ENCODE measurements around the gene SH3TC1.

The SH3TC1 gene

GRCh38 chr4:8199594-8200301 lies 658 bp downstream of the SH3TC1 start:
- Histone ChIP-seq H4K20me1 (ENCODE audit: low read depth, low read length) (no peaks in the 10 kb centered on the region), H3K4me3 (ENCODE audit: insufficient read depth, low read length, poor library complexity, severe bottlenecking) (no peak overlapping the region), H3F3A (ENCODE audit: insufficient read depth) (no peaks in the 10 kb centered on the region), H3K4me2 (ENCODE audit: low read depth, low read length, poor library complexity, severe bottlenecking) (peak overlapping the region; percentile 44), H3K9me2 (replicated peaks; ENCODE audit: insufficient read depth, low read length) (no peaks in the 10 kb centered on the region), H3K79me2 (ENCODE audit: insufficient read depth, low read length) (no peaks in the 10 kb centered on the region), H3K27ac (ENCODE audit: low read depth, low read length) (peak overlapping the region; percentile 25; the same call in 1 of the 2 replicates), H3K9ac (ENCODE audit: low read length) (0 out of 2 replicates have a peak overlapping the region, but pooled peaks have one; percentile 7), H2AFZ (ENCODE audit: low read depth, low read length, severe bottlenecking) (no peak overlapping the region), H3K36me3 (ENCODE audit: low read length) (no peaks in the 10 kb centered on the region), H3K27me3 (ENCODE audit: low read length) (no peaks in the 10 kb centered on the region), H3K9me3 (ENCODE audit: insufficient read depth, low read length) (no peaks in the 10 kb centered on the region)
- TF ChIP-seq, protein P1, sequence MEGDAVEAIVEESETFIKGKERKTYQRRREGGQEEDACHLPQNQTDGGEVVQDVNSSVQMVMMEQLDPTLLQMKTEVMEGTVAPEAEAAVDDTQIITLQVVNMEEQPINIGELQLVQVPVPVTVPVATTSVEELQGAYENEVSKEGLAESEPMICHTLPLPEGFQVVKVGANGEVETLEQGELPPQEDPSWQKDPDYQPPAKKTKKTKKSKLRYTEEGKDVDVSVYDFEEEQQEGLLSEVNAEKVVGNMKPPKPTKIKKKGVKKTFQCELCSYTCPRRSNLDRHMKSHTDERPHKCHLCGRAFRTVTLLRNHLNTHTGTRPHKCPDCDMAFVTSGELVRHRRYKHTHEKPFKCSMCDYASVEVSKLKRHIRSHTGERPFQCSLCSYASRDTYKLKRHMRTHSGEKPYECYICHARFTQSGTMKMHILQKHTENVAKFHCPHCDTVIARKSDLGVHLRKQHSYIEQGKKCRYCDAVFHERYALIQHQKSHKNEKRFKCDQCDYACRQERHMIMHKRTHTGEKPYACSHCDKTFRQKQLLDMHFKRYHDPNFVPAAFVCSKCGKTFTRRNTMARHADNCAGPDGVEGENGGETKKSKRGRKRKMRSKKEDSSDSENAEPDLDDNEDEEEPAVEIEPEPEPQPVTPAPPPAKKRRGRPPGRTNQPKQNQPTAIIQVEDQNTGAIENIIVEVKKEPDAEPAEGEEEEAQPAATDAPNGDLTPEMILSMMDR (IDR thresholded peaks at IDR 0.05; ENCODE audit: insufficient read depth, low read length, poor library complexity, severe bottlenecking): no peak
- TF ChIP-seq EZH2phosphoT487 (conservative IDR thresholded peaks at IDR 0.05; ENCODE audit: low read length): no peak

DNA sequence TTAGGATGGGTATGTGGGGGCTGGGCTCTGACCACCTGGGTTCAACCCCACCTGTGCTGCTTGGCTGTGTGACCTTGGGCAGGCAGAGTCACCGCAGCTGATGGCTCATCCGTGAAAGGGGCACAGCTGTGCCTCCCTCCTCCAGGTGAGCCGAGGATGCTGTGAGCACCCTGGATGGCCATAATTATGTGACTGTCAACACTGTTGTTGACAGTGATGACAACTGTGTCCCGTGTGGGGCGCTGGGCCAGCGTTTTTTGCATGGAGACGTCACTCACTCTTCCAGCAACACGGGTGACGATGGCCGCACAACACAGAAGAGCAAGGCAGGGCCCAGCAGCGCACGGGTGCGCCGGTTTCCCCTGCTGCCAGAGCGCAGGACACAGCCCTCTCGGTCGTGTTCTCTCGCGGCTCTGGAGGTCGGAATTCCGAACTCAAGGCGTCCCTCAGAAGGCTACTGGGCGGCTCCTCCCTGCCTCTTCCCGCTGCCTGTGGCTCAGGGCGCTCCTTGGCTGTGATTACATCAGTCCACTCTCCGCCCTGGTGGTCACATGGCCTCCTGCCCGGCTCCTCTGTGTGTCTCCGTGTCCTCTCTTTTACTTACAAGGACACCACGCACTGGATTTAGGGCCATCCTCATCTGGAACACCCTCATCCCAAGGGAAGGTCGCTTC lies 1.3 kb downstream of the SH3TC1 start:
- Histone ChIP-seq H3F3A (ENCODE audit: insufficient read depth) (no peaks in the 10 kb centered on the region), H3K27ac (ENCODE audit: low read depth, low read length) (no peak overlapping the region), H4K20me1 (ENCODE audit: low read depth, low read length) (no peaks in the 10 kb centered on the region), H3K9me2 (replicated peaks; ENCODE audit: insufficient read depth, low read length) (no peaks in the 10 kb centered on the region), H3K4me2 (ENCODE audit: low read depth, low read length, poor library complexity, severe bottlenecking) (no peak overlapping the region), H3K36me3 (ENCODE audit: low read length) (no peaks in the 10 kb centered on the region), H3K9ac (ENCODE audit: low read length) (no peak overlapping the region), H3K79me2 (ENCODE audit: insufficient read depth, low read length) (no peaks in the 10 kb centered on the region), H3K27me3 (ENCODE audit: low read length) (no peaks in the 10 kb centered on the region), H2AFZ (ENCODE audit: low read depth, low read length, severe bottlenecking) (no peak overlapping the region), H3K4me3 (ENCODE audit: insufficient read depth, low read length, poor library complexity, severe bottlenecking) (no peak overlapping the region), H3K9me3 (ENCODE audit: insufficient read depth, low read length) (no peaks in the 10 kb centered on the region)
- TF ChIP-seq, protein P1 (IDR thresholded peaks at IDR 0.05; ENCODE audit: insufficient read depth, low read length, poor library complexity, severe bottlenecking): no peak
- TF ChIP-seq EZH2phosphoT487 (conservative IDR thresholded peaks at IDR 0.05; ENCODE audit: low read length): no peak

DNA sequence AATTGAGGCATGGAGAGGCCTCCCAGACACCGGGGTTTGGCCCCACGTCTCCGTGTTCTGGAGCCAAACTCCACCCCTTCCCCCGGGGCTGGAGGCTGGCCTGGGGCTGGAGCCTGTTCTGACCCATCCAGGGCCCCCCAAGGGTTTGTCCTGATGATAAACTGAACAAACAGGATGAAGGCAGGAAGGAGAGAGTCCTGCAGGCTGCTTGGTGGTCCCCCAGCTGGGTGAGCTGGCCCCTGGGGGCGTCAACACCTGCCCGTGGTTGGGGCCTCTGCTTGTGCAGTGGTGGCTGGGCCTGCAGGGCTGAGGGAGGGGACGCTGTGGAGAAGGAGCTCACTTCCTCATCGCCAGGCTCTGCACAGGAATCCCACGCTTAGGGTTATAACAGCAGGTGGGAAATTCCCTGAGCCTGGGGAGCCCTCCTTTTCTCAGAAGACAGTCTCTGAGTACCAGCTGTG lies 2.3 kb downstream of the SH3TC1 start:
- Histone ChIP-seq H3F3A (ENCODE audit: insufficient read depth) (no peaks in the 10 kb centered on the region), H3K4me2 (ENCODE audit: low read depth, low read length, poor library complexity, severe bottlenecking) (no peak overlapping the region), H3K27me3 (ENCODE audit: low read length) (no peaks in the 10 kb centered on the region), H3K9me3 (ENCODE audit: insufficient read depth, low read length) (no peaks in the 10 kb centered on the region), H3K27ac (ENCODE audit: low read depth, low read length) (no peak overlapping the region), H2AFZ (ENCODE audit: low read depth, low read length, severe bottlenecking) (no peak overlapping the region), H3K36me3 (ENCODE audit: low read length) (no peaks in the 10 kb centered on the region), H4K20me1 (ENCODE audit: low read depth, low read length) (no peaks in the 10 kb centered on the region), H3K79me2 (ENCODE audit: insufficient read depth, low read length) (no peaks in the 10 kb centered on the region), H3K9ac (ENCODE audit: low read length) (no peak overlapping the region), H3K4me3 (ENCODE audit: insufficient read depth, low read length, poor library complexity, severe bottlenecking) (no peak overlapping the region), H3K9me2 (replicated peaks; ENCODE audit: insufficient read depth, low read length) (no peaks in the 10 kb centered on the region)
- TF ChIP-seq EZH2phosphoT487 (conservative IDR thresholded peaks at IDR 0.05; ENCODE audit: low read length): no peak
- TF ChIP-seq, protein P1 (IDR thresholded peaks at IDR 0.05; ENCODE audit: insufficient read depth, low read length, poor library complexity, severe bottlenecking): no peak

Measured in SU-DHL-6 (cell line).